Measurements from ENCODE around the gene ZNF22.

DNA sequence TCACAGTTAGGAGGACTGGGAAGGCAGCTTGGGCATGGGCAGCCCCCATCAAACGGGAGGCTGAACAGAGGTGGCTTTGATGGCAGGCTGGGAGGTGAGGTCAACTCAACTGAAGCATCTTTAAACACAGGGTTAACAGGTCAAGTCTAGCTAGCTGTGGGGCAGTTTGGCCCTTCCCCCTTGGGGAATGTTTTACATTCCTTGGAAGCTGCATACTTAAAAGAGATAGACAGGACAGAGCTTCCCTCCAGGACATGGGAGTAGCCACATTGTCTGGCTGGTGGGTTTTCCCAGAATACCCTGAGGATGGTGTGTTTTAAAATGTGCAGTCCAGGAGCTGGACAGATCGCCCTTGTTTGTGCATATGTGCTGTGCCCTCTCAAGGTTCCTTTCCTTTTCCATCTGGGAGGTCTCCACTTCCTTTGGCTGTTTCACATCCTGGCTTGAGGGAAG lies 47.9 kb upstream of the ZNF22 start:
- no peak for TF ChIP-seq EZH2phosphoT487 (IDR thresholded peaks at IDR 0.05)
- TF ChIP-seq, protein P1, sequence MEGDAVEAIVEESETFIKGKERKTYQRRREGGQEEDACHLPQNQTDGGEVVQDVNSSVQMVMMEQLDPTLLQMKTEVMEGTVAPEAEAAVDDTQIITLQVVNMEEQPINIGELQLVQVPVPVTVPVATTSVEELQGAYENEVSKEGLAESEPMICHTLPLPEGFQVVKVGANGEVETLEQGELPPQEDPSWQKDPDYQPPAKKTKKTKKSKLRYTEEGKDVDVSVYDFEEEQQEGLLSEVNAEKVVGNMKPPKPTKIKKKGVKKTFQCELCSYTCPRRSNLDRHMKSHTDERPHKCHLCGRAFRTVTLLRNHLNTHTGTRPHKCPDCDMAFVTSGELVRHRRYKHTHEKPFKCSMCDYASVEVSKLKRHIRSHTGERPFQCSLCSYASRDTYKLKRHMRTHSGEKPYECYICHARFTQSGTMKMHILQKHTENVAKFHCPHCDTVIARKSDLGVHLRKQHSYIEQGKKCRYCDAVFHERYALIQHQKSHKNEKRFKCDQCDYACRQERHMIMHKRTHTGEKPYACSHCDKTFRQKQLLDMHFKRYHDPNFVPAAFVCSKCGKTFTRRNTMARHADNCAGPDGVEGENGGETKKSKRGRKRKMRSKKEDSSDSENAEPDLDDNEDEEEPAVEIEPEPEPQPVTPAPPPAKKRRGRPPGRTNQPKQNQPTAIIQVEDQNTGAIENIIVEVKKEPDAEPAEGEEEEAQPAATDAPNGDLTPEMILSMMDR (IDR thresholded peaks at IDR 0.05) = no peak
- no peak for TF ChIP-seq EZH2 (IDR thresholded peaks at IDR 0.05)
